GM21528 (cell line): ENCODE results near the gene ARFGAP3.
"Not testable (repeated sequence)": the region's sequence is repeated elsewhere in the genome, so short reads cannot be mapped to it uniquely, and the experiment has no call there.

ENCODE experiments used
- ATAC-seq: cut with Tn5 transposase; IDR thresholded peaks from one replicate; pipeline ENCODE4 v1.9.1; 2021; ENCODE audit warnings: mild to moderate bottlenecking, moderate library complexity; ENCODE audit not compliant: unreplicated experiment, low FRiP score

Gene ARFGAP3

DNA sequence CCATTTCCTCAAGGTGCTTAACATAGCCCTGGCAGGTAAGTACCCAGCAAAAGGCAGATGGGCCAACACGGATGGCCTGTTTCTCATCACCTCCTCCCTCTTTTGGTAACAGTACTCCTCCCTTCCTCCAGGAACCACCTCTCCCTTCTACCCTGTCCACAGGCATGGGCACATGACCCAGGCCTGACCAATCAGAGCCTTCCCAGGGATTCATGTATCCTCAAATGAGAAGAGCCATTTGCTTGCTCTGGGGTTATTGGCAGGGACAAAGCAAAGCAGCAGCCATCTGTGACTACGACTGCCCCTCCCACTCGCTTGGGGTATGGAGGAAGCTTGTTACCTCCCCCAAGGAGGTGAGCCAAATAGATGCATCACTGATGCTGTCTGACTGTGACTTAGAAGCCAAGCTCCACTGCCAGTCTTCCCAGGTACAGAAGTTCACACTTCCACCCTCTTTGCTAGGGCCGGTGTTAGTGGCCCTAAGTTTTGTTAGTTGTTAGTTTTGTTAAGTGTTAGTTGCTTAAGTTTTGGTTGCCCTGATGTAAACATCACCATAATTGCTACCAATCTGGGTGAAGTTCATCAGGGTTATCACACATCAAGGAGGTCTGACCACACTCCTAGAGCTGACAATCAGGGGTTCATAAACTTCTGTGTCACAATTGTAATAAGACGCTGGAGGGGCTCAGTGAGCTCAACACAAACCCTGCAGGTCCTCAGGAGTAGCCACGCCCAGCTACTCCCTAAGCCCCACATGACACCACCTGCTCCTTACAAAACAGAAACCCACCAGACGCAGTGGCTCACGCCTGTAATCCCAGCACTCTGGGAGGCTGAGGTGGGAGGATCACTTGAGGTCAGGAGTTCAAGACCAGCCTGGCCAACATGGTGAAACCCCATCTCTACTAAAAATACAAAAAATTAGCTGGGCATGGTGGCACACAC lies 57.3 kb downstream of the ARFGAP3 start:
- ATAC-seq, result no peak

GRCh38 chr22:42799061-42799460 lies 58.0 kb downstream of the ARFGAP3 start:
- ATAC-seq, result no peak

DNA sequence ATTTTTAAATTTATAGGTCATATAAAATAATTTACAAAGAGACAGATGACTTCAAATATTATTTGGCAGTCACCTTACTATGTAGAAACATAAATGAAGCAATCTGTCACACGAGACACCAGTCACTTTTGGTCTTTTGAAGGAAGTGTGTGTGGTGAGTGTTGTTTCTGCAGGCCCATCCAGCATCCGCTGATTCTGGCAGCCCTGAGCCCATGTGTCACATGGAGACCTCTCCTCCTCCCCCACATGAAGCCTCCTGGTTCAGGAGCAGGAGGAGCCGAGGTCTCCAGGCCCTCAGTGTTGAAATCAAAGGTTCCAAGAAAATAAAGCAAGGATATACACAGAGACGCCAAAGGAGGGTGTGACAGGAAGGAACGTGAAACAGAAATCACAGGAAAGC lies 60.1 kb downstream of the ARFGAP3 start:
- no peak for ATAC-seq

DNA sequence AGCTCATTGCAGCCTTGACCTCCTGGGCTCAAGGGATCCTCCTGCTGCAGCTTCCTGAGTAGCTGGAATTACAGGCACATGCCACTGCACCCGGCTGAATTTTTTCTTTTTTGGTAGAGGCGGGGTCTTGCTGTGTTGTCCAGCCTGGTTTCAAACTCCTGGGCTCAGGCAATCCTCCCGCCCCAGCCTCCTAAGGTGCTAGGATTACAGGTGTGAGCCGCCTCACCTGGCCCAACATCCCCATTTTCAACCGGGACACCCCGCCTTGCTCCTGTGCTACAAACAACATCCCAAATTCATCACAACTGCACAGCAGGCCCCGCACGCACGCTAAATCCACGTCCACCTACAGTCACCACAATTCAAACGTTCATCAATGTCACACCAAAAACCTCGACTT lies 61.0 kb downstream of the ARFGAP3 start:
- ATAC-seq, result no peak

DNA sequence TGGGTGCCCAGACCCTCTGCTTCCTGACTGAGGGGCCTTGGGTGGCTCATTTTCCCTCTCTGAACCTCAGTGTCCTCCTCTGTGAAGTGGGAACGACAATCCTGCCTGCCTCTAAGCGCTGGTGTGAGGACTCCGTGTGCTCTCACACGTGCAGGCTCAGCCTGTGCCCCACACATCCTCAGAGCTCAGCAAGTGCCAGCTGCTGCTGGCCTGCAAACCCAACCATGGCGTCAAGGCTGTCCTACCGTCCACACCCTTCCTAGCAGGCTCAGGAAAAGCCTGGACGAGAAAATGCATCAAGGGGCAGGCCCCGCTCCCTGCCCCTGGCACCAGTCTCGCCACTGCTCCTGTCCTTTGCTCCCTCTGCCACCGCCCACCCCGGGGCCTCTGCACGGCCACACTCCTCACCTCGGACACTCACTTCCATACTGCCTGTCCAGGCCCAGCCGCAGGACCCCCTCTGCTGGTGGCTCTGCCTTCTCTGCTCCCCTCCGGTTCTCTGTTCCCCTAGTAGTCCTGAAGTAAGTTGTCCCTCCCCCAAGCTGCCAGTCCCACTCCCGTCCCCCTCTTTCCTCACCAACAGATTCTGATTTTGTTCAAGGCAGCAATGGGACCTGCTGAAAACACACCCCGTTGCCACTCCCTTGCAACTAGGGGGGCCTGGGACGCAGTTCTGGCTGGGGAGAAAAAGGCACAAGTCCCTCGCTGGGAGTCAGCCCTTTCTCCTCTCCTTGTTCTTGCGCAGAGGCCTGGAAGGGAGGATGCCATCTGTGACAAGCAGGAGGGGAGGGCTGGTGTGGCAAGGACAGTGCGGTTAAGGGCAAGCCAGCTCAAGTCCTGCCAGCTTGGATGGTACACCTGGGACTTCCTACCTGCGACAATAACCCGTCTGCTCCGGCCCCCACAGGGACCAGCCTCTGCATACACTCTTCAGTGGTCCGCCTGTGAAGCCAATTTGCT lies 62.2 kb downstream of the ARFGAP3 start:
- ATAC-seq, result no peak

- no peak for ATAC-seq
Measured at GRCh38 chr22:42793848-42794405, 63.1 kb downstream of the ARFGAP3 start.

DNA sequence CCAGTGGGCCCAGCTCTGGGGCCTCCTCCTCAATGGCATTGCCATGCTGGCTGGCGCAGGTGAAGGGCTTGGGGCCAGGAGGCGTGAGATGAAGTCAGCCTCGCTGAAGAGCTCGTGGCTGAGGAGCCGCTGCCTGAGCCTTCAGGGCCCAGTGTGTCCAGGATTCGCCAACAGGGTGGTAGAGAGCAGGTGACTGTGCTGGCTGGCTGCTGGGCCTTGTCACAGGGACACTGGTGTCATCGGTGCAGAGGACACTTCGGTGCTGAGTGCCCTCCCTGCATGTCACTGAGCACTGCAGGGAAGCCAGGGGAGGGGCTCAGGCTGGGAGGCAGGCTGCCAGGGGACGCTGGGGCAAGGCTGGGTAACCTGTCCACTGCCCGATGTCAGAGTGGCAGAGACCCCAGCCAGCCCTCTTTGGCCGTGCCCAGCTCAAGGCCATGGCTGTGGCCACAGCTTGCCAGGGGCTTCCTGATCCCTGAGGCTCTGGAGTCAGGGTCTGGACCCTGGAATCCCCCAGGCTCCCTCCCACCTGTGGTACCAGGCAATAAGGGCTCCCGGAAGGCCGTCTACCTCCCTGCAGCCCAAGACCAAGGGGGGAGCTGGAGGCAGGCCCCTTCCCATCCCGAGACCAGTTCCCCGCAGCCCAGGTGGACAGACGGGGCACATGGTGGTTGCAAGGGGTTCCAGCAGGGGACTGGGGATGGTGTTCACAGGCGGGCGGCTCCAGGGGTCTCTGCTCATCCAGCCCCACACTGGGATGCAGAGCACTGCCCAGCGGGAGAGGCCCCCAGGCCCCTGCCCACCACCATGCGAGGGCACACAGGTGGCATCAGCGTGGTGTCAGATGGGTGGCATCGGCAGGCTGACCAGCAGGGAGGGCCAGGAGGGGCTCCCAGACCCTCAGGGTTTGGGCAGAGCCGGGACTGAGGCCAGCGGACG lies 63.9 kb downstream of the ARFGAP3 start:
- no peak for ATAC-seq

GRCh38 chr22:42792453-42792908 lies 64.6 kb downstream of the ARFGAP3 start:
- no peak for ATAC-seq

GRCh38 chr22:42791721-42792452 lies 65.2 kb downstream of the ARFGAP3 start:
- no peak for ATAC-seq

GRCh38 chr22:42788466-42788865 lies 68.6 kb downstream of the ARFGAP3 start:
- no peak for ATAC-seq

DNA sequence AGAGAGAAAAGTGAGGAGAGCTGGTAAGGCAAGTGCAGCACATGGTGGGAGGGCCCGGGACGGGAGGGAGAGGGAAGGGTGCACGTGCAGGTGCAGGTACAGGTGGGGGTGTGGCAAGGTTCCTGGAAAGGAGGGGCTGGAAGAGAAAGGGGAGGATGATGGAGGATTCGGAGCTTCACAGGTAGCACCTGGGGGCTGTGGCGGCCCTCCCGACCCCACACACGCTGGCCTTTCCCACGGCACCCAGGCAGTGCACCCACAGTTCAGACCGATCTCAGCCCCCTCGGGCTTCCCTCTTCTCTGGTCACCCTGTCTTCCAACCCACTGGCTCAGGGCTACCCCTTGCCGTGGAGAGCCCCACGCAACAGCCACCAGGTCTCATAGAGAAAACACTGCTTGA lies 69.1 kb downstream of the ARFGAP3 start:
- no peak for ATAC-seq

DNA sequence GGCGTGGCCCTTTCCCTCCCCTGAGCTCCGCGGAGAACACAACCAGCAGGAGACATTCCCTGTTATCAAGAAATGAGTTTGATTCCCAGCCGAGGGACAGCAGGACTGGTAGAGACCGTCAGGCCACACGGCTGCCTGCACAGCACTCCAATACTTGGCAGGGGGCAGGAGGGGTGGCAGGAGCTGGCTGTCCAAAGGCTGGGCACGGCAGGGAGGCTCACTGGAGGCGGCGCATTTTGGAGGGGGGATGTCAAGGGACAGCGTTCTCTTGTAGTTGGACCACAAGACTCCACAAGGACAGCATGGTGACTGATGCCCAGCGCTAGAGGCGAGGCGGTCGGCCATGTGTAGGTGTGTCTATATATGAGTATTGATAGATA lies 69.7 kb downstream of the ARFGAP3 start:
- ATAC-seq, result no peak

GRCh38 chr22:42786606-42787356 lies 70.3 kb downstream of the ARFGAP3 start:
- ATAC-seq, result no peak

GRCh38 chr22:42785706-42786499 lies 71.2 kb downstream of the ARFGAP3 start:
- ATAC-seq, result no peak

GRCh38 chr22:42782306-42782705 lies 74.8 kb downstream of the ARFGAP3 start:
- ATAC-seq, result not testable (repeated sequence)

- no peak for ATAC-seq
Measured at GRCh38 chr22:42780070-42780540, 77.0 kb downstream of the ARFGAP3 start.

DNA sequence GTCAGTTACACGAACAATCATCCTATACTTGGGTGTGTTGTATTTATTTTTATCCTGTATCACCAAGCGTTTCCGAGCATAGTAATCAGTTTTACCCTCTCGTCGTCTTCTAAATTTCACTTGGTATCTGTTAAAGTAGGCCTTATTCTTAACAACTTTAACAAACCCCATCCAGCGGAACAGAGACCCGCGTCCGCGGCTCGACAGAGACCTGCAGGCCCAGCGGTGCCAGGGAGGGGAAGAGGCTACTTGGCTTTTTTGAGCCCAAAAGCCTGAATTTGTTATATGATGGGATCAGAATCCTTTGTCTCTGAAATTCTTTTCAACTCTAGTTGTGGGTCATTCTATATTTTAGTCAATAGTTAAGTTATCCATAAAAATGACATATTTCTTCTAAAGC lies 79.9 kb downstream of the ARFGAP3 start:
- ATAC-seq, result no peak
